Activated CD8-positive, alpha-beta memory T cell treated with anti-CD3 and anti-CD28 coated beads, Interleukin-2, amount 50 U/mL, for 48 hours (primary cell): ENCODE measurements around the gene HMOX2.

Source experiments
- DNase-seq: peaks from one replicate; pipeline ENCODE4 v3.0.0-alpha.2; 2020

HMOX2 gene

GRCh38 chr16:4475880-4476788 is at the start of gene HMOX2:
Gene HMOX2, plus strand, starts transcription at chr16:4476398. Its CDS starts 29,127 bp downstream, at chr16:4505525.
- DNase-seq, result peak; percentile 99

GRCh38 chr16:4426722-4427372 is 49.4 kb upstream of the HMOX2 start:
- no peak for DNase-seq

DNA sequence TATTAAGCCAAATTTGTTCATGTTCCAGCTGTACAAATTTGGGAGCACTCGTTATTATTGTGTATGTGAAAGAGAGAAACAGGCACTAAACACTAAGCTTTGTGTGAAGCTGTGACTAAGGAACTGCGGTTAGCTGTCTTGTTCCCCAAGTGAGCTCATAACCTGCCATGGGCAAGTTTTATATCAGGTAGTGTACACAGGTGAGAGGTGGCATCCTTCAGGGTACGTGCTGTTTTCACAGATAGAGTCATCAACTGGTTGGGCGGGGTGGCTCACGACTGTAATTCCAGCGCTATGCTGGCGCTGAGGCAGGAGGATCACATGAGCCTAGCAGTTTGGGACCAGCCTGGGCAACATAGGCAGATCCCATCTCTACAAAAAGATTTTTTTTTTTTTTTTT is 47.7 kb upstream of the HMOX2 start:
- no peak for DNase-seq

- no peak for DNase-seq
Observed at GRCh38 chr16:4431023-4431422, 45.2 kb upstream of the HMOX2 start.

DNA sequence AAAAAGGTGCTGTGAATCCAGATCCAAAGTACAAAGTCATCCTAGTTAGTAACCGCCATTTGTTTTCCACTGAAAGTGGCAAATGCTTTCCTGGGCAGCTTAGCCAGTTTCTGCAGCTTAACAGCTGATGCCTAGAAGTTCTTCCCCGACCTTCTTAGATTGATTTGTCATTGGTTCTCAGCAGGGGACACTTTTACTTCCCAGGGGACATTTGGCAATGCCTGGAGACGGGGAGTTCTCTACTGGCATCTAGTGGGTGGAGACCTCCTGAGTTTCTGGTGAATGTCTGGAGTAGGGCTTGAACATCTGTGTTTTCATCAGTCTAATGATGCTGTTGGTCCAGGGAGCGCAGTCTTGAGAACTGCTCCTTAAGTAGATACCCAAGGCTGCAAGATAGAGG is 43.0 kb upstream of the HMOX2 start:
- DNase-seq, result no peak

- no peak for DNase-seq
Observed at GRCh38 chr16:4433914-4434787, 42.0 kb upstream of the HMOX2 start.

DNA sequence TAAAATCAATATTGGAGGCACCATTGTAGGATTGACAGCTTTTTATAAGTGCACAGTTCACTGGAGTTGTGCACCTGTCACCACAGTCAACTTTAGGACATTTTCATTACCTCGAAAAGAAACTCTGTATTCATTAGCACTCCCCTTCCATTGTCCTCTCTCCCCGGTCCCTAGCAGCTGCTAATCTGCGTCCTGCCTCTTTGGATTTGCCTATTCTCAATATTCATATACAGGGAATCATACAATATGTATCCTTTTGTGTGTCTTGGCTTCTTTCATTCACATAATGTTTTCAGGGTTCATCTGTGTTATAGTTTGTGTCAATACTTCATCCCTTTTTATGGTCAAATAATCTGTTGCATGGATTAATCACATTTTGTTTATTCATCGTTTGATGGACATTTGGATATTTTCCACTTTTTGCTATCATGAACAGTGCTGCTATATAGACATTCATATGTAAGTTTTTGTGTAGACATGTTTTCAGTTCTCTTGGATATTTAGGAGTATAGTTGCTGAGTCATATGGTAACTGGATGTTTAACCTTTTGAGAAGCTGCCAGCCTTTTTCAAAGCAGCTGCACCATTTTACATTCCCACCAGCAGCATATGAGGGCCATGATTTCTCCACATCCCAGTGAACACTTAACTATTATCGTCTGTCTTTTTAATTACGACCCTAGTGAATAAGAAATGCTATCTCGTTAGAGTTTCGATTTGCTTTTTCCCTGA is 40.7 kb upstream of the HMOX2 start:
- no peak for DNase-seq

GRCh38 chr16:4437366-4437765 is 38.8 kb upstream of the HMOX2 start:
- DNase-seq, result no peak

DNA sequence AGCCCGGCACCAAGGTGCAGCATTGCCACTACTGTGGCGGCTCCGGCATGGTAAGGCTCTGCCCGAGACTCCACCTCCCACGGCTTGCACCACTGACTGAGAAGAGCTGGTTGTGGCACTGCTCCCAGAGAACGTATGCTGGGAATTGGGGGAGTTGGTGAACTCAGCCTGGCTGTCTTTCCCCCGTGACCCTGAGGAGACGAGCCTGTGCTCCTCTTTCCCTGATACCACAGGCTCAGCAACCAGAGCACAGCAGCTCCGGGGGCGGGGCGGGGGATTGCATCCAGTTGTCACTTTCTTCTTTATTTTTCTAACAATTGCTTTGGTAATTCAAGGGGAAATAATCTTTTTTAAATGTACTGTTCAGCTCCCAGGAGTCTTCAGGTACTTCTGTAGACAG is 33.8 kb upstream of the HMOX2 start:
- DNase-seq, result no peak

DNA sequence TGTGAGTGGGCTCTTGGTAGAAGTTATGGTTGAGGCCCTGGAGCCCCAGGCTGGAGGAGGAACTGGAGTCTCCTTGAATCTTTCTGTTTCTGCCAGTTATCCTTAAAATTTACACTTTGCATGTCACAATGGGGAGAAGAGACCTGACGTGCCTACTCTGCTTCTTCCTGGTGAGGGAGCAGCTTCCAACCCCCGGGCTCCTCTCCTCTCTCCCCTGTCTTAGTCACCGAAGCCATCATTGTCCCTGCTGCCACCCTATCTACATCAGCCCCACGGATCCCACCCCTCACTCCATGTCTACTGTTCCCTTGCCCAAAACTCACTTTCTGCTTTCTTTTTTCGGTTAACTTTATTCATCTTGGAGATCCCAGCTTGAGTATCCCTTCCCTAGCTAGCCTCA is 32.9 kb upstream of the HMOX2 start:
- no peak for DNase-seq

GRCh38 chr16:4443986-4444385 is 32.2 kb upstream of the HMOX2 start:
- DNase-seq, result no peak

GRCh38 chr16:4450430-4450829 is 25.8 kb upstream of the HMOX2 start:
- no peak for DNase-seq

- no peak for DNase-seq
Observed at GRCh38 chr16:4450931-4451519, 25.2 kb upstream of the HMOX2 start.

DNA sequence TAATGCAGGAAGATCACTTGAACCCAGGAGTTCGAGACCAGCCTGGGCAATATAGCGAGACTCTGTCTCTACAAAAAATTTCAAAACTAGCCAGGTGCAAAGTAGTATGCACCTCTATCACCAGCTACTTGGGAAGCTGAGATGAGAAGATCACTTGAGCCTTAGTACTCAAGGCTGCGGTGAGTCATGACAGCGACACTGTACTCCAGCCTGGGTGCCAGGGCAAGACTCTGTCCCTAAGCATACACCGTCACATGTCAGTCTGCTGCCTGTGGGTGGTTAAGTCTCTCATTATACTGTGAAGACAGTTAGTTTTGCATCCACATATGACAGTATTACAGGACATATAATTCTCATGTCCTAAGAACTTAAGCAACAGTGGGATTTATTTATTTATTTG is 23.5 kb upstream of the HMOX2 start:
- no peak for DNase-seq

GRCh38 chr16:4454623-4455022 is 21.6 kb upstream of the HMOX2 start:
- no peak for DNase-seq

- DNase-seq, result no peak
Observed at GRCh38 chr16:4455081-4455480, 21.1 kb upstream of the HMOX2 start.

GRCh38 chr16:4455951-4456350 is 20.2 kb upstream of the HMOX2 start:
- no peak for DNase-seq

- no peak for DNase-seq
Observed at GRCh38 chr16:4460936-4461249, 15.3 kb upstream of the HMOX2 start.

- no peak for DNase-seq
Observed at GRCh38 chr16:4461250-4462085, 14.7 kb upstream of the HMOX2 start.

DNA sequence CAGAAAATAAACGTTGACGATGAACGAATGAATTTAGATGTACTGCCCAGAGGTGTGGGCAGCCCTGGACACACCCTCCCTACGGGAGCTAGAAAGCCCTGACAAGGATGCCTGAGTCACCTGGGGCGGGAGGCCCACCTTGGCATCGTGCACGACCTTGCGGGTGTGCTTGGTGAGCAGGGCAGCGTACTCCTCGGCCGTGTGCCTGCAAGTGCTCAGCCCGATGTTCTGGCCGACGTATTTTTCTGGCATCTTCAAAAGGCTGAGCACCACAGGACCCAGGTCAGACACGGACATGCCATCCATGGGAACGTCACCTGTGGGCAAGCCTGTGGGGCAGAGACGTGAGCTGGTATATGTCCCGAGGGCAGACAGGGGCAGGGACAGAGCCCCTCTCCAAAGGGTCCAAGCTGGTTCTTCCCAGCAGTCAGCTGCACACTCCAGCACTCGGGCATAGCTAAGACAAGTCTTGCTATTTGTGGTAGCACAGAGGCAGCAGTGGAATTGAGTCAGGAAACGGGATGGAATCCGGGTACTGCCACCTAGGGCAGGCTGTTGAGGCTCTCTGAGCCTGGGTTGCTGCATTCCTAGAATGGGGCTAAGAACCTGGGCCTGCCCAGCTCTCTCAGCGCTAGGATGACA is 12.6 kb upstream of the HMOX2 start:
- DNase-seq, result no peak
